A673 (cell line): ENCODE results near the gene ANKRD34A. TPM values are rescaled to one million over a fixed set of nuclear protein-coding genes. Genes with fewer than 3 reads are reported as not detected.

Experiments
- BruUV-seq: library from RNA; stranded (reverse); fragments of 400-500 nt; replicated peaks from 2 replicates; lab custom pipeline; 2021; lab: Mats Ljungman, UMichigan
- CTCF ChIA-PET: fragments of 300-600 bp; sonication (Branson Sonifier 250); formaldehyde crosslinking; loops from one replicate; lab custom pipeline; 2022; ENCODE audit warnings: antibody characterized with exemption; lab: Charles Lee
- POLR2A ChIA-PET: fragments of 300-600 bp; sonication (Branson Sonifier 250); formaldehyde crosslinking; loops from one replicate; lab custom pipeline; 2022; ENCODE audit warnings: antibody characterized with exemption; ENCODE audit not compliant: low non-redundant PET; lab: Charles Lee
- DNase-seq: peaks from one replicate; pipeline ENCODE4 v3.0.0-alpha.2; 2015; ENCODE audit warnings: low spot score
- H3K27ac ChIP-seq: fragments of 200-600 bp; sonication (generic); 2 replicates; pipeline ENCODE4 v1.5.1; 2016; ENCODE audit warnings: mixed run types, low read depth, mild to moderate bottlenecking, mixed read lengths, antibody characterized with exemption, low read length; ENCODE audit not compliant: poor library complexity, severe bottlenecking
- H3K27me3 ChIP-seq: fragments of 200-600 bp; sonication (generic); replicated peaks from 2 replicates; pipeline ENCODE4 v1.6.1; 2017; ENCODE audit warnings: mixed run types, low read depth, mild to moderate bottlenecking, mixed read lengths, antibody characterized with exemption, low read length; ENCODE audit not compliant: insufficient read depth, poor library complexity
- H3K36me3 ChIP-seq: fragments of 200-600 bp; sonication (generic); 2 replicates; pipeline ENCODE4 v1.6.1; 2016; ENCODE audit warnings: mixed run types, mild to moderate bottlenecking, mixed read lengths, antibody characterized with exemption, low read length; ENCODE audit not compliant: insufficient read depth, poor library complexity, severe bottlenecking
- H3K4me1 ChIP-seq: fragments of 200-600 bp; sonication (generic); 2 replicates; pipeline ENCODE4 v1.6.1; 2017; ENCODE audit warnings: mixed run types, mild to moderate bottlenecking, mixed read lengths, antibody characterized with exemption, low read length; ENCODE audit not compliant: insufficient read depth, poor library complexity, severe bottlenecking
- H3K4me3 ChIP-seq: fragments of 200-600 bp; sonication (generic); 2 replicates; pipeline ENCODE4 v1.5.1; 2016; ENCODE audit warnings: low read depth, mixed run types, mild to moderate bottlenecking, mixed read lengths, low read length; ENCODE audit not compliant: poor library complexity, severe bottlenecking
- H3K9me3 ChIP-seq: fragments of 200-600 bp; sonication (generic); 2 replicates; pipeline ENCODE4 v1.6.1; 2016; ENCODE audit warnings: mixed run types, low read depth, mild to moderate bottlenecking, mixed read lengths, antibody characterized with exemption, low read length; ENCODE audit not compliant: poor library complexity, severe bottlenecking
- CTCF ChIP-seq: fragments of 300-800, 200-600 bp; sonication (generic); conservative IDR thresholded peaks from 2 replicates; pipeline ENCODE4 v1.5.1; 2017; ENCODE audit warnings: low read depth, mild to moderate bottlenecking, antibody characterized with exemption, low read length, moderate library complexity, mixed read lengths
- EZH2 ChIP-seq: fragments of 200-600 bp; sonication (generic); IDR thresholded peaks from 2 replicates; pipeline ENCODE4 v1.6.1; 2017; ENCODE audit warnings: borderline replicate concordance, low read depth, mild to moderate bottlenecking, mixed read lengths, antibody characterized with exemption, low read length; ENCODE audit not compliant: poor library complexity, severe bottlenecking
- intact Hi-C: fragments of 100-400 bp; cut with micrococcal nuclease; formaldehyde crosslinking; loops from one replicate; pipeline ENCODE4 v1.10.0; 2022; ENCODE audit not compliant: unreplicated experiment
- total RNA-seq: library from RNA; stranded (reverse); gene quantifications from 2 replicates; pipeline ENCODE4 v1.2.3, GENCODE V29; 2021

Gene ANKRD34A
- total RNA-seq, 1 experiment from 2014 or later: 1.6 TPM

- Histone ChIP-seq H3K36me3 (peaks cover 42% of the 10 kb centered on the region), H3K27ac (peak overlapping the region; percentile 72), H3K27me3 (no peaks in the 10 kb centered on the region), H3K4me1 (peaks cover 35% of the 10 kb centered on the region), H3K4me3 (peak overlapping the region; percentile 67), H3K9me3 (no peaks in the 10 kb centered on the region)
- CTCF ChIA-PET: no interaction called here
- TF ChIP-seq EZH2: no peak
- no peak for TF ChIP-seq CTCF
- DNase-seq: no peak
- BruUV-seq: no TSS peak
- intact Hi-C loops: loop anchor here (1.0 to 5.0 kb wide), 2 partner anchors 9 to 137 kb away; partner anchors contain the start of gene PIAS3
- POLR2A ChIA-PET: interaction anchor here (0.9 kb wide), 1 partner anchor 67 kb away, joined by 3 read pairs; the partner anchor contains the start of gene RBM8A
These were observed 30.2 kb upstream of the ANKRD34A start for GRCh38 chr1:145994391-145995120.

GRCh38 chr1:145993618-145994390, 29.4 kb upstream of the ANKRD34A start:
- no TSS peak for BruUV-seq
- ChIA-PET CTCF (no interaction called here), POLR2A (interaction anchor here (0.9 kb wide), 1 partner anchor 66 kb away, joined by 3 read pairs; the partner anchor contains the start of gene RBM8A)
- intact Hi-C loops: loop anchor here (1.0 kb wide), 1 partner anchor 9 kb away; no protein-coding TSS in a partner anchor
- Histone ChIP-seq H3K36me3 (peaks cover 42% of the 10 kb centered on the region), H3K27ac (peak overlapping the region; percentile 19), H3K27me3 (no peaks in the 10 kb centered on the region), H3K9me3 (no peaks in the 10 kb centered on the region), H3K4me3 (peak overlapping the region; percentile 67), H3K4me1 (peaks cover 35% of the 10 kb centered on the region)
- DNase-seq: no peak
- TF ChIP-seq CTCF: no peak
- no peak for TF ChIP-seq EZH2

- Histone ChIP-seq H3K4me3 (peak overlapping the region; percentile 67), H3K27ac (peak overlapping the region; percentile 19), H3K4me1 (peaks cover 33% of the 10 kb centered on the region), H3K9me3 (no peaks in the 10 kb centered on the region), H3K27me3 (no peaks in the 10 kb centered on the region), H3K36me3 (peaks cover 42% of the 10 kb centered on the region)
- TF ChIP-seq CTCF (no peak), EZH2 (no peak)
- no peak for DNase-seq
- BruUV-seq: no TSS peak
- ChIA-PET CTCF (no interaction called here), POLR2A (no interaction called here)
- intact Hi-C loops: no loop called here
These were observed 28.7 kb upstream of the ANKRD34A start for GRCh38 chr1:145992958-145993617.
